ENCODE data around the gene PALD1. TPM values are rescaled to one million over a fixed set of nuclear protein-coding genes. Genes with fewer than 3 reads are reported as not detected.
A peak's percentile ranks its signal among the peaks of the same experiment; 100 is the strongest.

PALD1 gene
- total and polyA plus RNA-seq, 9 of the 15 experiments (the other 6 are each of a cell fraction or from before 2014, with no cell fraction given) = 0.03 to 0.29 (median 0.09) TPM; not detected in 2

DNA sequence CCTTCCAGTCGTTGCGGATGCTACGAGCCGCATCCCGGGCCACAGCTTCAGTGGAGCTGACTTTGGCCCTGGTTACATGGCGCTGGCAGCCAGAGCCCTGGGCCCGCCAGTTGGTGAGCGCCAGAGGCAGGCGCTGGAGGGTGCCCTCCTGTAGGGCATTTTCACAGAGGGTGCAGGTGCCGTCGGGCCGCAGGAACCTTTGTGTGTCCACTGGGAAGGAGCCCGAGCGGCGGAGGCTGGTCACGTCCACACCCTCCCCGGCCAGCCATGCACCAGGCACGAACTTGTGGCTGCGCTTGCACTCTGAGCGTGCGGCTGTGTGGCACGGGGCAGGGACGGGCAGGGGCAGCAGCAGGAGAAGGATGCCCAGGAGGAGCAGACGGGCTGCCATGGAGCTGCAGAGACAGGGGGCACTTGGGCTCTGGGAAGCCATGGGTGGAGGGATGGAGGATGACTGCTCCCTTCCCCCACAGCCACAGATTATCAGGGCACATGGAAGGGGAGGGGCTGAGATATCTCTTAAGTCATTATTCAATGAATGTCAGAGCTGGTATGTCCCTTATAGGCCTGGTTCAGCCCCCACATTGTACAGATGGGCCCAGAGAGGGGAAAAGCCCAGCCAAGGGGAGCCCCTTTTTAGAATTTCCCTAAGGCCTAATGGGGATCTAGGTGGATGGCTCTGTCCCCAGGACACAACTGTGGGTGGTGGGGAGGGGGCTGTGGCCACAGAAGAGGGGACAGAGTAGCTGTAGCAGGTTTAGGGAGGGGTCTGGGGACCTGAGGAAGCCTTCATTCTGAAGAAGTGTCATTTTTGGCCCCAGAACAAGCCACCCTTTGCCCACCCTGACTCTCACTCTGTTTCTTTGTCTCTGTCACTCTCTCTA, 122.2 kb downstream of the PALD1 start (continued):
- TF ChIP-seq ZBTB8A (IDR thresholded peaks at IDR 0.05; ENCODE audit: partially characterized antibody) = no peak
- TF ChIP-seq, protein P1, sequence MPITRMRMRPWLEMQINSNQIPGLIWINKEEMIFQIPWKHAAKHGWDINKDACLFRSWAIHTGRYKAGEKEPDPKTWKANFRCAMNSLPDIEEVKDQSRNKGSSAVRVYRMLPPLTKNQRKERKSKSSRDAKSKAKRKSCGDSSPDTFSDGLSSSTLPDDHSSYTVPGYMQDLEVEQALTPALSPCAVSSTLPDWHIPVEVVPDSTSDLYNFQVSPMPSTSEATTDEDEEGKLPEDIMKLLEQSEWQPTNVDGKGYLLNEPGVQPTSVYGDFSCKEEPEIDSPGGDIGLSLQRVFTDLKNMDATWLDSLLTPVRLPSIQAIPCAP (CRISPR knock-in tag; IDR thresholded peaks at IDR 0.05; ENCODE audit: borderline replicate concordance) = no peak
- TF ChIP-seq XRCC5 (IDR thresholded peaks at IDR 0.05; ENCODE audit: low read depth, low read length) = no peak
- TF ChIP-seq DPF2 (IDR thresholded peaks at IDR 0.05) = peak; percentile 46; the same call in 1 of the 2 replicates
- TF ChIP-seq ZBTB7A (IDR thresholded peaks at IDR 0.05; ENCODE audit: borderline replicate concordance, control insufficient read depth, low read depth, low read length) = peak; percentile 24; the same call in 1 of the 2 replicates
- no peak for TF ChIP-seq ZNF764 (CRISPR knock-in tag; IDR thresholded peaks at IDR 0.05; ENCODE audit: low read depth)
- TF ChIP-seq, protein P2, sequence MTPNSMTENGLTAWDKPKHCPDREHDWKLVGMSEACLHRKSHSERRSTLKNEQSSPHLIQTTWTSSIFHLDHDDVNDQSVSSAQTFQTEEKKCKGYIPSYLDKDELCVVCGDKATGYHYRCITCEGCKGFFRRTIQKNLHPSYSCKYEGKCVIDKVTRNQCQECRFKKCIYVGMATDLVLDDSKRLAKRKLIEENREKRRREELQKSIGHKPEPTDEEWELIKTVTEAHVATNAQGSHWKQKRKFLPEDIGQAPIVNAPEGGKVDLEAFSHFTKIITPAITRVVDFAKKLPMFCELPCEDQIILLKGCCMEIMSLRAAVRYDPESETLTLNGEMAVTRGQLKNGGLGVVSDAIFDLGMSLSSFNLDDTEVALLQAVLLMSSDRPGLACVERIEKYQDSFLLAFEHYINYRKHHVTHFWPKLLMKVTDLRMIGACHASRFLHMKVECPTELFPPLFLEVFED (CRISPR knock-in tag; conservative IDR thresholded peaks at IDR 0.05) = no peak
- no peak for TF ChIP-seq SIN3B (IDR thresholded peaks at IDR 0.05; ENCODE audit: low read depth)
- TF ChIP-seq, protein P3, sequence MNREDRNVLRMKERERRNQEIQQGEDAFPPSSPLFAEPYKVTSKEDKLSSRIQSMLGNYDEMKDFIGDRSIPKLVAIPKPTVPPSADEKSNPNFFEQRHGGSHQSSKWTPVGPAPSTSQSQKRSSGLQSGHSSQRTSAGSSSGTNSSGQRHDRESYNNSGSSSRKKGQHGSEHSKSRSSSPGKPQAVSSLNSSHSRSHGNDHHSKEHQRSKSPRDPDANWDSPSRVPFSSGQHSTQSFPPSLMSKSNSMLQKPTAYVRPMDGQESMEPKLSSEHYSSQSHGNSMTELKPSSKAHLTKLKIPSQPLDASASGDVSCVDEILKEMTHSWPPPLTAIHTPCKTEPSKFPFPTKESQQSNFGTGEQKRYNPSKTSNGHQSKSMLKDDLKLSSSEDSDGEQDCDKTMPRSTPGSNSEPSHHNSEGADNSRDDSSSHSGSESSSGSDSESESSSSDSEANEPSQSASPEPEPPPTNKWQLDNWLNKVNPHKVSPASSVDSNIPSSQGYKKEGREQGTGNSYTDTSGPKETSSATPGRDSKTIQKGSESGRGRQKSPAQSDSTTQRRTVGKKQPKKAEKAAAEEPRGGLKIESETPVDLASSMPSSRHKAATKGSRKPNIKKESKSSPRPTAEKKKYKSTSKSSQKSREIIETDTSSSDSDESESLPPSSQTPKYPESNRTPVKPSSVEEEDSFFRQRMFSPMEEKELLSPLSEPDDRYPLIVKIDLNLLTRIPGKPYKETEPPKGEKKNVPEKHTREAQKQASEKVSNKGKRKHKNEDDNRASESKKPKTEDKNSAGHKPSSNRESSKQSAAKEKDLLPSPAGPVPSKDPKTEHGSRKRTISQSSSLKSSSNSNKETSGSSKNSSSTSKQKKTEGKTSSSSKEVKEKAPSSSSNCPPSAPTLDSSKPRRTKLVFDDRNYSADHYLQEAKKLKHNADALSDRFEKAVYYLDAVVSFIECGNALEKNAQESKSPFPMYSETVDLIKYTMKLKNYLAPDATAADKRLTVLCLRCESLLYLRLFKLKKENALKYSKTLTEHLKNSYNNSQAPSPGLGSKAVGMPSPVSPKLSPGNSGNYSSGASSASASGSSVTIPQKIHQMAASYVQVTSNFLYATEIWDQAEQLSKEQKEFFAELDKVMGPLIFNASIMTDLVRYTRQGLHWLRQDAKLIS (CRISPR knock-in tag; IDR thresholded peaks at IDR 0.05) = no peak
- TF ChIP-seq IFI16 (CRISPR knock-in tag; IDR thresholded peaks at IDR 0.05) = no peak
- TF ChIP-seq ZNF436 (CRISPR knock-in tag; IDR thresholded peaks at IDR 0.05) = no peak
- TF ChIP-seq TAF9B (IDR thresholded peaks at IDR 0.05; ENCODE audit: partially characterized antibody) = no peak
- TF ChIP-seq RAD51 (IDR thresholded peaks at IDR 0.05; ENCODE audit: borderline replicate concordance, low read depth) = no peak
- TF ChIP-seq, protein P4, sequence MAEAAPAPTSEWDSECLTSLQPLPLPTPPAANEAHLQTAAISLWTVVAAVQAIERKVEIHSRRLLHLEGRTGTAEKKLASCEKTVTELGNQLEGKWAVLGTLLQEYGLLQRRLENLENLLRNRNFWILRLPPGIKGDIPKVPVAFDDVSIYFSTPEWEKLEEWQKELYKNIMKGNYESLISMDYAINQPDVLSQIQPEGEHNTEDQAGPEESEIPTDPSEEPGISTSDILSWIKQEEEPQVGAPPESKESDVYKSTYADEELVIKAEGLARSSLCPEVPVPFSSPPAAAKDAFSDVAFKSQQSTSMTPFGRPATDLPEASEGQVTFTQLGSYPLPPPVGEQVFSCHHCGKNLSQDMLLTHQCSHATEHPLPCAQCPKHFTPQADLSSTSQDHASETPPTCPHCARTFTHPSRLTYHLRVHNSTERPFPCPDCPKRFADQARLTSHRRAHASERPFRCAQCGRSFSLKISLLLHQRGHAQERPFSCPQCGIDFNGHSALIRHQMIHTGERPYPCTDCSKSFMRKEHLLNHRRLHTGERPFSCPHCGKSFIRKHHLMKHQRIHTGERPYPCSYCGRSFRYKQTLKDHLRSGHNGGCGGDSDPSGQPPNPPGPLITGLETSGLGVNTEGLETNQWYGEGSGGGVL (CRISPR knock-in tag; IDR thresholded peaks at IDR 0.05) = no peak
- TF ChIP-seq ZNF253 (CRISPR knock-in tag; conservative IDR thresholded peaks at IDR 0.05) = no peak
- no peak for TF ChIP-seq HSF4 (CRISPR knock-in tag; IDR thresholded peaks at IDR 0.05; ENCODE audit: borderline replicate concordance)
- TF ChIP-seq TSC22D4 (tag; IDR thresholded peaks at IDR 0.05) = no peak
- no peak for TF ChIP-seq TCF7 (IDR thresholded peaks at IDR 0.05; ENCODE audit: borderline replicate concordance)
- 0 out of 2 replicates have a peak, but pooled peaks have one; percentile 19 for TF ChIP-seq MBD2 (IDR thresholded peaks at IDR 0.05; ENCODE audit: borderline replicate concordance, low read depth)
- TF ChIP-seq EP300 (IDR thresholded peaks at IDR 0.05; ENCODE audit: low read length) = peak; percentile 50; the same call in 1 of the 2 replicates
